Measurements from ENCODE around the gene NR1D2. TPM values are rescaled to one million over a fixed set of nuclear protein-coding genes. Genes with fewer than 3 reads are reported as not detected.

The NR1D2 gene
- total RNA-seq, 2 donors from 2014 or later: 13.0 to 14.5 TPM

- H3K4me1 ChIP-seq: peaks cover 68% of the 10 kb centered on the region
- no peaks in the 10 kb centered on the region for H3K36me3 ChIP-seq (replicated peaks in 1 of 2; ENCODE audit: insufficient read depth in 1 of 2, low read depth in 2 of 2)
- no peak for DNase-seq
- H3K27me3 ChIP-seq: no peaks in the 10 kb centered on the region
- H3K27ac ChIP-seq: no peak overlapping the region
- H3K9me3 ChIP-seq: no peaks in the 10 kb centered on the region
- H3K4me3 ChIP-seq: no peak overlapping the region
- intact Hi-C loops (cut with DNase I): no loop called here
- WGBS, 2 donors: 71 to 75% methylated on average over 4 of the region's 4 CpGs
- no peak for TF ChIP-seq POLR2A (IDR thresholded peaks at IDR 0.05)
- TF ChIP-seq, protein P1, sequence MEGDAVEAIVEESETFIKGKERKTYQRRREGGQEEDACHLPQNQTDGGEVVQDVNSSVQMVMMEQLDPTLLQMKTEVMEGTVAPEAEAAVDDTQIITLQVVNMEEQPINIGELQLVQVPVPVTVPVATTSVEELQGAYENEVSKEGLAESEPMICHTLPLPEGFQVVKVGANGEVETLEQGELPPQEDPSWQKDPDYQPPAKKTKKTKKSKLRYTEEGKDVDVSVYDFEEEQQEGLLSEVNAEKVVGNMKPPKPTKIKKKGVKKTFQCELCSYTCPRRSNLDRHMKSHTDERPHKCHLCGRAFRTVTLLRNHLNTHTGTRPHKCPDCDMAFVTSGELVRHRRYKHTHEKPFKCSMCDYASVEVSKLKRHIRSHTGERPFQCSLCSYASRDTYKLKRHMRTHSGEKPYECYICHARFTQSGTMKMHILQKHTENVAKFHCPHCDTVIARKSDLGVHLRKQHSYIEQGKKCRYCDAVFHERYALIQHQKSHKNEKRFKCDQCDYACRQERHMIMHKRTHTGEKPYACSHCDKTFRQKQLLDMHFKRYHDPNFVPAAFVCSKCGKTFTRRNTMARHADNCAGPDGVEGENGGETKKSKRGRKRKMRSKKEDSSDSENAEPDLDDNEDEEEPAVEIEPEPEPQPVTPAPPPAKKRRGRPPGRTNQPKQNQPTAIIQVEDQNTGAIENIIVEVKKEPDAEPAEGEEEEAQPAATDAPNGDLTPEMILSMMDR (IDR thresholded peaks at IDR 0.05): no peak
- ATAC-seq: no peak
Measured at GRCh38 chr3:23952646-23953045, 7.6 kb downstream of the NR1D2 start.

DNA sequence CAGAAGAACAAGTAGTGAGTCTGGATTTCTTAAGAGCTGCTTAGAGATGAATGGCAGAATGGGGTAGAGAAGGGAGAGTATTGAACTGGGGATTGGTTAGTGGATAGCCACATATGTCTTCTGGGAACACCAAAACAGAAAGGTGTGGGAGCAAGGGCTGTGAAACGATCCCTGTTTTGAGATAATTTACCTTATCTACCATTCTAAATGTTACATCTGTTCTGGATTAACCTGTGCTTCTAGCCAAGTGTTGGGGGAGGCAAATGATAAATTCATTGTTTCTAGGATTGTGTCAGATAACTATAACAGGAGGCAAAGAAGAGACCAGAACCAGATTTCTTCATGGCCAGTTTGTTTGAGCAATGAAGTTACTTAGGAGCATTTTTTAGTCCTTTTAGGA lies 8.4 kb downstream of the NR1D2 start:
- no peaks in the 10 kb centered on the region for H3K27me3 ChIP-seq
- H3K4me3 ChIP-seq: no peak overlapping the region
- H3K36me3 ChIP-seq (replicated peaks in 1 of 2; ENCODE audit: insufficient read depth in 1 of 2, low read depth in 2 of 2): no peaks in the 10 kb centered on the region
- H3K27ac ChIP-seq: no peak overlapping the region
- ATAC-seq (no peak), DNase-seq (no peak)
- intact Hi-C loops (cut with DNase I): no loop called here
- no peaks in the 10 kb centered on the region for H3K9me3 ChIP-seq
- 23% methylated on average over 1 of the region's 1 CpG for WGBS, 2 donors
- peaks cover 59% of the 10 kb centered on the region for H3K4me1 ChIP-seq
- TF ChIP-seq, protein P1 (IDR thresholded peaks at IDR 0.05): no peak
- TF ChIP-seq POLR2A (IDR thresholded peaks at IDR 0.05): no peak

DNA sequence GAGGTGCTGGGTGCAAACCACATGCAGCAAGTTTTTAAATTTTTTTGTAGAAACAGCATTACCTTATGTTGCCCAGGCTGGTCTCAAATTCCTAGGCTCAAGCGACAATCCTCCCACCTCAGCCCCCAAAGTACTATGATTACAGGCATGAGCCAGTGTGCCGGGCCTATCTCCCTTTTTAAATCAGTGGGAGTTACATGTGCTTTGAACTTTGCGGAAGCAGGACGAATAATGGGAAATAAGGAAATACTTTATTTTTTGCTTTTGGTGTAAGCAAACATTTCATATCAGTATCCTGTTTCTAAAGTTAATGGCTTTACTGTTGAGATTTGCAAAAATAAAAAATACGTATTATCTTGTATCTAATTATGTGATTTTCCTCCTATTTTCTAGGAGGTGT lies 9.1 kb downstream of the NR1D2 start:
- WGBS, 2 donors: 59 to 65% methylated on average over 5 of the region's 5 CpGs
- no peak for TF ChIP-seq POLR2A (IDR thresholded peaks at IDR 0.05)
- TF ChIP-seq, protein P1 (IDR thresholded peaks at IDR 0.05): no peak
- intact Hi-C loops (cut with DNase I): no loop called here
- Histone ChIP-seq H3K27ac (no peak overlapping the region), H3K27me3 (no peaks in the 10 kb centered on the region), H3K36me3 (replicated peaks in 1 of 2; ENCODE audit: insufficient read depth in 1 of 2, low read depth in 2 of 2) (no peaks in the 10 kb centered on the region), H3K4me3 (no peak overlapping the region), H3K9me3 (no peaks in the 10 kb centered on the region), H3K4me1 (peaks cover 53% of the 10 kb centered on the region)
- no peak for ATAC-seq
- no peak for DNase-seq

DNA sequence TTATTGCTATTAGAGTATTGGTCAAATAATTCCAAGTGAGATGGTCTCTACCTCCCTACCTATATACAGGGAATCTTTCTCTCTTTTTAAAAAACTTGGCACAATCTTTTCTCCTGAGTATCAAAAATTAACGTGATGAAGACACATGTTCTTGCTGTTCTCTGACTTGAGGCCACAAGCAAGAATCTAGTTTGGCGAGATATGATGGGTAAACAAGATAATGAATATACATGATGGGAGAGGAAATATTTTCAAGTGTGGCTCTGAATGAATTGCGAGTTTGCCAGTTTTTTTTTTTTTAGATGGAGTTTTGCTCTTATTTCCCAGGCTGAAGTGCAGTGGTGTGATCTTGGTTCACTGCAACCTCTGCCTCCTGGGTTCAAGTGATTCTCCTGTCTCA lies 11.6 kb downstream of the NR1D2 start:
- DNase-seq (no peak), ATAC-seq (no peak)
- H3K4me1 ChIP-seq: peaks cover 29% of the 10 kb centered on the region
- no peaks in the 10 kb centered on the region for H3K27me3 ChIP-seq
- H3K9me3 ChIP-seq: no peaks in the 10 kb centered on the region
- no peak overlapping the region for H3K27ac ChIP-seq
- no peak for TF ChIP-seq POLR2A (IDR thresholded peaks at IDR 0.05)
- TF ChIP-seq, protein P1 (IDR thresholded peaks at IDR 0.05): no peak
- no peak overlapping the region for H3K4me3 ChIP-seq
- no peaks in the 10 kb centered on the region for H3K36me3 ChIP-seq (replicated peaks in 1 of 2; ENCODE audit: insufficient read depth in 1 of 2, low read depth in 2 of 2)
- WGBS, 2 donors: 36 to 43% methylated on average over 3 of the region's 3 CpGs
- intact Hi-C loops (cut with DNase I): no loop called here

- no peak for TF ChIP-seq POLR2A (IDR thresholded peaks at IDR 0.05)
- TF ChIP-seq, protein P1 (IDR thresholded peaks at IDR 0.05): no peak
- WGBS, 2 donors: 78 to 83% methylated on average over 7 of the region's 7 CpGs
- Histone ChIP-seq H3K4me1 (peaks cover 8% of the 10 kb centered on the region), H3K27me3 (no peaks in the 10 kb centered on the region), H3K4me3 (no peak overlapping the region), H3K9me3 (no peaks in the 10 kb centered on the region), H3K27ac (no peak overlapping the region), H3K36me3 (replicated peaks in 1 of 2; ENCODE audit: insufficient read depth in 1 of 2, low read depth in 2 of 2) (peaks cover 0 to 3% of the 10 kb centered on the region in 2 donors)
- ATAC-seq (peak; percentile 47), DNase-seq (no peak)
- intact Hi-C loops (cut with DNase I): no loop called here
Measured at GRCh38 chr3:23959135-23959900, 14.2 kb downstream of the NR1D2 start.
